ENCODE results near the gene TMEM18.

- TF ChIP-seq CTCF (IDR thresholded peaks at IDR 0.05; ENCODE audit: poor library complexity) (no peak), EZH2phosphoT487 (IDR thresholded peaks at IDR 0.05; ENCODE audit: low read depth, severe bottlenecking, unreplicated experiment) (no peak)
Observed at GRCh38 chr2:641872-642815, 35.1 kb downstream of the TMEM18 start.

Data from hepatocyte (in vitro differentiated cells).